ENCODE data around the gene SYT17.

- no peak for TF ChIP-seq POLR2AphosphoS5 (IDR thresholded peaks at IDR 0.05; ENCODE audit: low read depth, low read length)
- TF ChIP-seq TAF1 (IDR thresholded peaks at IDR 0.05; ENCODE audit: borderline replicate concordance, low read depth, low read length): no peak
- TF ChIP-seq POLR2A (IDR thresholded peaks at IDR 0.05; ENCODE audit: low read depth, low read length): no peak
These were observed 36.2 kb upstream of the SYT17 start for GRCh38 chr16:19131825-19132218.
